NCI-H524 (cell line): ENCODE measurements around the gene ASIC3.
A peak's percentile ranks its signal among the peaks of the same experiment; 100 is the strongest.
"Not testable (repeated sequence)": the region's sequence is repeated elsewhere in the genome, so short reads cannot be mapped to it uniquely, and the experiment has no call there.

Source experiments
- DNase-seq, 2 experiments: peaks; one replicate each; lab custom pipeline; 2025; lab: John Stamatoyannopoulos, UW

ASIC3 gene

DNA sequence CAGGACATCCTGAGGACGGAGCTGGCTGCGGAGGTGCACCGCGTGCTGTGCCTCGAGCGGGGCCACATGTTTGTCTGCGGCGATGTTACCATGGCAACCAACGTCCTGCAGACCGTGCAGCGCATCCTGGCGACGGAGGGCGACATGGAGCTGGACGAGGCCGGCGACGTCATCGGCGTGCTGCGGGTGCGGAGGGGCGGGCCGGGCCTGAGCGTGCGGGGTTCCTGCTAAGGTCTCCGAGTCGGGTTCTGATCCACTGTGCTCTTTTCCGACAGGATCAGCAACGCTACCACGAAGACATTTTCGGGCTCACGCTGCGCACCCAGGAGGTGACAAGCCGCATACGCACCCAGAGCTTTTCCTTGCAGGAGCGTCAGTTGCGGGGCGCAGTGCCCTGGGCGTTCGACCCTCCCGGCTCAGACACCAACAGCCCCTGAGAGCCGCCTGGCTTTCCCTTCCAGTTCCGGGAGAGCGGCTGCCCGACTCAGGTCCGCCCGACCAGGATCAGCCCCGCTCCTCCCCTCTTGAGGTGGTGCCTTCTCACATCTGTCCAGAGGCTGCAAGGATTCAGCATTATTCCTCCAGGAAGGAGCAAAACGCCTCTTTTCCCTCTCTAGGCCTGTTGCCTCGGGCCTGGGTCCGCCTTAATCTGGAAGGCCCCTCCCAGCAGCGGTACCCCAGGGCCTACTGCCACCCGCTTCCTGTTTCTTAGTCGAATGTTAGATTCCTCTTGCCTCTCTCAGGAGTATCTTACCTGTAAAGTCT lies 34.4 kb upstream of the ASIC3 start:
- DNase-seq: peak in 1 of 2 experiments; percentile 29

DNA sequence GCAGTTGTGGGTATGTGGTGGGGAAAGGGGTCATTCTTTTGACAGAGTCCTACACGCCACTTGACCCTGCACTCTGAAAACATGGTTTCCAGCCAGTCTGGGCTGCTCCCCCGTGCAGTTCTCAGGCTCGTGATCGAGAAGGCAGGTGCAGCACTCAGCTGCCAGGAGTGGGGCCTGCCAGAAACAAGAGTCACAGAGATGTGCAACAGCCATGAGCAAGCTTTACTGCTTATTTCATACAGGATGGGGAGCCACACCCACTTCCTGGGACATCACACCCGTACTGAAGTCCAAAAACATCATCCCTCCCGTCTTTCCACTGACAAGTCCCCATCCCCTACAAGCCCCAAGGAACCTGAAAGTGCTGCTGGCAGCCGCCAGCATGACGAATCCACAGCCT lies 33.4 kb upstream of the ASIC3 start:
- DNase-seq: no peak

DNA sequence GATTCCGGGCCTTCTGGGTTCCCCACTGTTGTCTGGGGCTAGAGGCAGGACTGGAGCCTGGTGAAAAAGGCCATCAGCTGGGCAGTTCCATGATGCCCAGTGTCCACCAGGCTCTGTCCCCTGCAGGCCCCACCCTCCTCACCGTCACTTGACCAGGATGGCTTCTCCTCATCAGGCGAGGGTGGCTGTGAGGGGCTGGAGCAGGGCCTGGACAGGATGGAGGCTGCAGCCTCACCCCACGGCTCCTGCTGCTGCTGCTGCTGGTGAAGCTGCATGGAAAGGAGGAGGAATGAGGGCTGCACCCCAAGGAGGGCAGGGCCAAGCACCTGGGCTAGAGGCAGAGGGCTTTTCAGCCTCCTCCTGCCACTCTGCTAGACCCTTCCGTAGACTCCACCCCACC lies 32.4 kb upstream of the ASIC3 start:
- no peak for DNase-seq

DNA sequence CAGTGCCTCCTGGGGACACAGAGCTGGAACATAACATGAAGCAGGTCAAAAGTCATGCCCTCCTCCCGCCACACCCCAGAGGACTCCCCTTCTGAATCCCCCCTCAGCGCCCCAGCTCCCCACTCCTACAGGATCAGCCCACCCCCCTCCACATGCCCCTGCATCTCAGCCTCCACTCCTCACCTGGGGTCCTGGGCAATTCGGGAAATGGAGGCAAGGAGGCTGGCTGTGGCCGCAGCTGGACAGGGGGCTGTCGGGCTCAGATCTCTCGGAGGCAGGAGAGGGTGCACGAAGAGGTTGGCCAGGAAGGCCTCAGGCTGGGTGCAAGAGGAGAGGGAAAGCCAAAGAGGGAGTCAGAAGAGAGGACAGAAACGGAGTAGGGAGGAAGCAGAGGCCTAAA lies 31.8 kb upstream of the ASIC3 start:
- no peak for DNase-seq

DNA sequence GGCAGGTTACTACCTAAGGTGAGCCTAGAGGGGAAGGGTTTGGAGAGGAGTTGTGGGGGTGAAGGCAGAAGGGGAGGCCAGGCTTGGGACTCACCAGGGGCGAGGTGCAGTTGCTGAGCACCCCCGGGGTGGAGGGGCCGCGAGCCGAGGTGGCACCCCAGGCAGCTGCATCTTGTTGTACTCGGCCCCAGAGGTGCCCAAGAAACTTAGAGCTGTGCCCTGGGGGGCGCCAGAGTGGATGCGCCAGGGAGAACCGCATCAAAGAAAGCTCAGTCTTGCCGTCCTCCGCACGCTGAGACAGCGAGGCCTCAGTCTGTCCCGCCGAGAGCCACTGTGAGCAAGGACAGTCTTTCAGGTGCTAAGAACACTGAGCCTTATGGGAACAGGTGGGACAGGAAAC lies 31.4 kb upstream of the ASIC3 start:
- no peak for DNase-seq

DNA sequence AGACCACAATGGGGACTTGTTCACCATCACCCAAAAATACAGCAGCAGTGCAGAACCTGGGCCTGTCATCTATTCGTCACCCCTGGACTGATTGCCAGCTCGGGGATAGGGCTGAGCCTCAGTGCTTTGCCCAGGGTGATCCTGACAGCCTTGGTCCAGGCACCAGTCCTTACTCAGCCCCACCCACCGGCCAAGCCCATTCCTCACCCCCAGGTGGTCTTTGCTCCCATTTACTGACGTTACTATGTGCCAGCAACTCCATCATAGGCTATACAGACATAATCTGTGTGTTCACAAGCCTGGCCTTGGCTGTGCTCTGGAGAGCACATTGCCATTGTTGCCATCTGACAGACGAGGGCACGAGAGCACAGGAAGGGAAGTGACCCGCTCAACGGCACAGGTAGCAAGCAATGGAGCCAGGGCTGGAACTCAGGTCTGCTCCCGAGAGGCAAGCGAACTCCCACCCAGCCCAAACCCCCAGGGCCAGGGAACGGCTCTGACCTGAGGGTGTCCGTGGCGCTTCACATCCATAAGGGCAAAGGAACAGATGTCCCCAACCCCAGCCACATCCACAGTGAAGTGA lies 30.9 kb upstream of the ASIC3 start:
- peak in 1 of 2 experiments; percentile 40 for DNase-seq

DNA sequence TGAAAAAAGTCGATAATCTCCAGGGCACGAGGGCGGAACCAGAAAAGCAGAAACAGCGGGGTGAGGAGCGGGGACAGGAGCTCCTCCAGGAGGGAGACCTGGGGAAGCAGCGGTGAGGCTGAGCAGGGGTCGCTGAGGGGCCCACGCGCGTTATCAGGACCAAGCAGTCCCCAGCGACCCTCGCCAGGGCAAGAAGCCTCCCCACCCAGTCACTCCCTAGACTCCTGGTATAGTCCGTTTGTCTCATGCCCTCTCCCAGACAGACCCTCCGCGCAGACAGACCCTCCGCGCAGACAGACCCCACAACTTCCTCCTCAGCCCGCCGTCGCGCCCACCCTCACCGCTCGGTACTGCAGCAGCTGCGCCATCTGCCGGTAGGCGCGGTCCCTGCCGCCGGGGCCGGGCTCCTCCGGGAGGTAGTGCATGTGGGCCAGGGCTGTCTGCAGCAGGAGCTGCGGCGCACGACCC lies 30.3 kb upstream of the ASIC3 start:
- DNase-seq: peak; percentile 38 to 68

DNA sequence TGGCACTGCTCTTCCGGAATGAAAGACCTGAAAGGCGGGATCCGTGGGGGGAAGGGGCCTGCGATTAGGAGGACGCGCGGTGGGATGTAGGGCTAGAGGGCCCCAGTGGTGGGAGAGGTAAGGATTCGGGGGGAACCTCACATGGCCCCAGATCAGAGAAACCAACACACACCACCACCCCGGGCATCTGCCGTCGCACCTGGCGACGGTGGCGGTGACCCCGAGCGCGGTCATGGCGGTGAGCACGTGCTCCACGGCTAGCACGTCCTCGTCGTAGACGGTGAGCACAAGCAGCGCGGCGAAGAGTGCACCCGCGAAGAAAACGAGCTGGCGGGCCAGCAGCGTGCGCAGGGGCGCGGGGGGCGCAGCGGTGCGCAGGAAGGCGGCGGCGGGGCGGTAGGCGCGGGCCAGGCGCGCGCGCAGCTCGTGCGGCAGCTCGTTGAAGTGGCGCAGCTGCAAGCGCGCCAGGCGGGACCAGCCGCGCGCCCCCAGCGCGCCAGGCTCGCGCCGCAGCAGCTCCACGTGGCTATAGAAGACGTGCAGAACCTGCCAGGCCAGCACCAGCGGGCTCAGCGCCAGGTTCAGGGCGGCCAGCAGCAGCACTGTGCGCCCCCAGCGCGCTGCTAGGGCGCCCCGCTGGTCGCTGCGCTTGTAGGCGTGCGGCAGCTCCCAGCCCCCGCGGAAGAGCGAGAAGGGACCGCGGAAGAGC lies 29.8 kb upstream of the ASIC3 start:
- DNase-seq: peak in 1 of 2 experiments; percentile 54

DNA sequence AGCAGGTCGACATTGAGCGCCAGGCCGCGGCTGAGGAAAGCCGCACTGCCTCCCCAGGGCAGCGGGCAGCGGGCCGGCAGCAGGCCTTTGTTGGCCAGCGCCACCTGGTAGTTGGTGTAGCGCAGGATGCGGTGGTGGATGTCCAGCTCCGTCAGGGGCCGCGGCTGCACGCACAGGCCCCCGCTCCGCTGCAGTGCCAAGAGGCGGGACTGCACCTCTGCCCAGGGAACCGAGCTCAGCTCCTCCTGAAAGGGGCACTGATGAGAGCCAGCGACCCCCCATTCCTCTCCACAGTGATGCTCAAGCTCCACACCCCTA lies 29.2 kb upstream of the ASIC3 start:
- no peak for DNase-seq

DNA sequence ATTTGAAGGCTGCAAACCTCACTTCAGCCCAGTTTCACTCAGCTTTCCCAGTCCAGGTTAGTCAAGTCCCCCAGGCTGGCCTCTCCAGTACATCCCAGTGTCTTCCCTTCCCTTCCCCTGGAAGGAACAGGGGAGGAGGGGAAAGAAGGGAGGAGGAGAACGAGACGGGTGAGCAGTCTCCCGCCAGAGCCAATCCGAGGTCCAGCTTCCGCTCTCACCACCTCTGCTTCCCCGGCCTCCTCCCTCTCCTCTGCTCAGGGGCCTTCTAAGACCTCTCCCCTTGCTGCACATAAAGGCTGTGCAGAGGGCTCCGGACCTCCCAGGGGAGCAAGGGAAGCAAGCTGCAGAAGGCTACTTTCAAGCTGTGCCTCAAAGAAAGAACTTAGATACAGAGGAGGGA lies 28.1 kb upstream of the ASIC3 start:
- no peak for DNase-seq

DNA sequence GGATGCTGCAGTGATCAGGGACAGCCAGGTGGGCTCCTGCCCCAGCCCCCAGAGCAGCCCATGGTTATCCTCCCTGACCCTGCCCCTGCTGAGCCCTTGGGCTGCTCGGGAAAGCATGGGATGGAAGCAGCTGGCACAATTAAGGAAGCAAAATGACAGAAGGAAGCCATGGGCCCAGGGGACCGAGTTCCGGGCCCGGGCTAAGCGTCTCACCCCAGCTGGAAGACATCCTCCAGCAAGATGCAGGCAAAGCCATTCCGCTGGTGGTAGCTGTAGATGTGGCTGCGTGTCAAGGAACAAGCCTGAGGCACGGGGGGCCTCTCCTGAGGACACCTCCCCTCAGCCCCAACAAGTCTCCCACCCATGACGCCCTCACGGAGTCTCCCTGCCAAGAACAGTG lies 25.1 kb upstream of the ASIC3 start:
- peak in 1 of 2 experiments; percentile 38 for DNase-seq

DNA sequence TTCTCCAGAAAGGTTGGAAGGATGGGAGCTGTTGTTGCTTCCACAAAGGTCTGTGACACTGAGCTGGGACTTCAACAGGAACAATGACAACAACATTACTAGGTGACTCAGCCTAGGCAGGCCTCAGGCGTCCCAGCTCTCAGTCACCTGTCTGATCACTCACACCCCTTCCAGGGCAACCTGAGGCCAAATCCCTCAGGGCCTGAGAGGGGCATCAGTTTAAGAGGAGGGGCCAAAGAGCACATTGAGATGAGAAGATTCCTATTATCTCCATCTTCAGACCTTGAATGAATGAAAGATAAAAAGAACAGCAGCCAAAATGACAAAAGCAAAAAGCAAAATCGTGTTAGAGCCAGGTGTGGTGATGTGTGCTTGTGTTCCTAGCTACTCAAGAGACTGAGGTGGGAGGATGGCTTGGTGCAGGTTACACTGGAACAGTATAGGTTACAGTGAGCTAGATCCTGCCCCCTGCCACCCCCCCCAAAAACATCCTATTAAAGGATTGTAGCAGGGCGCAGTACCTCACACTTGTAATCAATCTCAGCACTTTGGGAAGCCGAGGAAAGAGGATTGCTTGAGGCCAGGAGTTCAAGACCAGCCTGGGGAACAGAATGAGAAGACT lies 23.8 kb upstream of the ASIC3 start, which contains the start of gene ATG9B:
ATG9B (minus strand) TSS at position 60 of the 622 bp plus-strand sequence. CDS start 71 bp downstream, outside the sequence.
- DNase-seq: no peak

DNA sequence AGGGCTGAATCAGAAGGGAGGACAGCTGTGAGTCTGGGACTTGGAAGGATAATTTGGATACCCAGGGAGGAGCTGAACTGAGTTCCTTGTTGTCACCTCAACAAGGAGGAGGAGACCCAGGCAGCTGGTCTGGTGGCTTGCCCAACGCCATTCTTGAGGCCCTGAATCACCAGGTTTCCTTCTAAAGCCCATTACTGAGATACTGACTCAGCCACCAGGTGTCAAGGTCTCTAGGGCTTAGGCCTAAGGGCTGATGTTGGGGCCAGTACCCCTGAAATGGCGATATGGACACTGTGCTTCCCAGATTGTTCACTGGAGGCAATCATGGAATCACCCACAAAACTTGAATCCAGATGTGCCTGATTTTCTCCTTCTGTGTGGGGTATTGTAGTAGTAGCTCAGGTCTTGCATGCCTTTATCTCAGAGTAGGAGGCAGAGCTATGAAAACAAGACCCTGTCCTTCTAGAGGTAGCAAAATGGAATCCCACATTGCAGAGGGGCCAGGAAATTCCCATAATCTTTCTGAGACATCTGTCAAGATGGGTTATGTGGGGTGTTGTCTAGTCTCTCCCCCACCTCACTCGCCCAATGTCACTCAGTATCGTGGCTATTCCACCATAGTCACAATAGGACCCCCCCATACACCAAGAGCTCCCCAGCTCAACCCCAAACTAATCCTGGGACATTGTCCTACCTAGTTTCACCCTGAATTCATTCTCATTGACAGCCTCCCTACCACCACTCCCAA lies 22.2 kb upstream of the ASIC3 start:
- DNase-seq: no peak

DNA sequence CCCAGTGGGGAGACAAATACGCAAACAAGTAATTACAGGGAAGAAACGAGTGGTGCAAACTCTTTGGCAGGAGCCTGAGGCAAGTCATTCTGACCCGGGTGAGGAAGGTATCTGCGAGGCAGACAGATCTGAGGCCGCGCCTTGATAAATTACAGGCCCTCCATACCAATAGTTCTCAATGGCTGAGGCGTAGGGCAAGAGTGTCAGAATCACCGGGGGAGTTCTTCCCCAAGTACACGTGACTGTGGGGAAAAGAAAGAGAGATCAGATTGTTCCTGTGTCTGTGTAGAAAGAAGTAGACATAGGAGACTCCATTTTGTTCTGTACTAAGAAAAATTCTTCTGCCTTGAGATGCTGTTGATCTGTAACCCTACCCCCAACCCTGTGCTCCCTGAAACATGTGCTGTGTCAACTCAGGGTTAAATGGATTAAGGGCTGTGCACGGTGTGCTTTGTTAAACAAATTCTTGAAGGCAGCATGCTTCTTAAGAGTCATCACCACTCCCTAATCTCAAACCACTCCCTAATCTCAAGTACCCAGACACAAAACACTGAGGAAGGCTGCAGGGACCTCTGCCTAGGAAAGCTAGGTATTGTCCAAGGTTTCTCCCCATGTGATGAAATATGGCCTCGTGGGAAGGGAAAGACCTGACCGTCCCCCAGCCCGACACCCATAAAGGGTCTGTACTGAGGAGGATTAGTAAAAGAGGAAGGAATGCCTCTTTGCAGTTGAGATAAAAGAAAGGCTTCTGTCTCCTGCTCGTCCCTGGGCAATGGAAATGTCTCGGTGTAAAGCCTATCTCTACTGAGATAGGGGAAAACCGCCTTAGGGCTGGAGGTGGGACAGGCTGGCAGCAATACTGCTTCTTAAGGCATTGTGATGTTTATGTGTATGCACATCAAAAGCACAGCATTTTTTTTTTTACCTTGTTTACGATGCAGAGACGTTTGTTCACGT lies 21.3 kb upstream of the ASIC3 start:
- peak in 1 of 2 experiments; percentile 54 for DNase-seq

DNA sequence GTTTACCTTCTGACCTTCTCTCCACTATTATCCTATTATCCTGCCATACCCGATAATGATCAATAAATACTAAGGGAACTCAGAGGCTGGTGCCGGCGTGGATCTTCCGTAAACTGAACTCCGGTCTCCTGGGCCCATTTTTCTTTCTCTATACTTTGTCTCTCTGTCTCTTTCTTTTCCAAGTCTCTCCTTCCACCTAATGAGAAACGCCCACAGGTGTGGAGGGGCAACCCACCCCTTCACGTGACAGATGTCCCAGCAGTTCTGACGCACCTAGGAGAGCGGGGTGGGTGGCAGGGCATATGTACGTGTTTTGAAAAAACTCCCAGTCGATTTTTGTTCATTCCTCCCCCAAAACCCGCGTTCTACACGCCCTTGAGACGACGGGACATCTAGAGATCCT lies 20.6 kb upstream of the ASIC3 start:
- not testable (repeated sequence) for DNase-seq

DNA sequence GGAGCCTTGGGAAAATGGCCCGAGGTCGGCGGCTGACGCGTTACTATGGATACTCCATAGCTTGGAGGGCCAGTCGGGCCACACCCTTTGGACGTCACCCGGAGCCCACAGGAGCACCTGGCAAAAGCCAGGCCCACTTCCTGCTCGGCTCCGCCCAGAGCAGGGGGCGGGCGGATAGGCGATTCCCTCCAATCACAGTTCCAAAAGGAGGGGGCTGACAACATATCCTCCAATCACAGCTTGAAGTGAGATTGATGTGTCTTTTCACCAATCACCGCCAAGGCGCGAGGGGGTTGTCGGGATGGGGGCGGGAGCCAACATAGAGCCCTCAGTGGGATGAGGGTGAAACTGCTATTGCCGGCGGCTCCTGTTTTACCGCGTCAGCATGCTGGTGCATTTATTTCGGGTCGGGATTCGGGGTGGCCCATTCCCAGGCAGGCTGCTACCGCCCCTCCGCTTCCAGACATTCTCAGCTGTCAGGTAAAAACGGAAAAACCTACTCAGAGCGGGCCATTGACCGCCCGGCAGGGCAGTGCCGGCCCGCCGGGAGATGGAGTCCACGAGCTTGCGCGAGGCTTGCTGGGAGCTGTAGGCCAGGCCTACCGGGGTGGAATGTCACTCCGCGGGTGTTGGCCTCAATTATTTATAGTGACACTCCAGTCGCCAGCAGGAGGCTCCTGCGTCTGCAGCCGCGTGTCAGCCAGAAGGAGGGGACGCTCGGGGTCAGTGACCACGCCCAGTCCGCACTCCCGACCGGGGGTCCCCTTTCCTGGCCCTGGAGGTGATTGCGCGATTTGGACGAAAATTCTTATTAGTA lies 20.0 kb upstream of the ASIC3 start, which contains the start of gene ABCB8:
ABCB8 (plus strand) TSS at position 320 of the 817 bp plus-strand sequence; CDS start at position 386, 66 bp downstream.
- peak; percentile 98 to 99 for DNase-seq

DNA sequence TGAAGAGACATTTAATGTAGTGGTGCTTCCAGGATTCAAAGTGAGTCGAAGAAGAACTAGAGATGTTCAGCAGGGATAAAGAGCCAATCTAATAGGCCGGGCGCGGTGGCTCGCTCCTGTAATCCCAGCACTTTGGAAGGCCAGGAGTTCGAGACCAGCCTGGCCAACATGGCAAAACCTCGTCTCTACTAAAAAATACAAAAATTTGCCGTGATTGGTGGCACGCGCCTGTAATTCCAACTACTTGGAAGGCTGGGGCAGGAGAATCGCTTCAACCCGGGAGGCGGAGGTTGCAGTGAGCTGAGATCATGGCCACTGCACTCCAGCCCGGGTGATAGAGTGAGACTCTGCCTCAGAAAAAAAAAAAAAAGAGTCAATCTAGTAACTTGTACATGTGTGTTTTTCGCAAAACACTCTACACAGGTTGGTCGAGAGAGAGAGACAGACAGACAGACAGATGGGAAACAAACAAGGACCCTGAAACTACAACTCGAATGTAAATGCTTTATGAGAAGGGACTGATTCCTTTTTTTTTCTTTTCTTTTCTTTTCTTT lies 19.3 kb upstream of the ASIC3 start:
- DNase-seq: no peak

DNA sequence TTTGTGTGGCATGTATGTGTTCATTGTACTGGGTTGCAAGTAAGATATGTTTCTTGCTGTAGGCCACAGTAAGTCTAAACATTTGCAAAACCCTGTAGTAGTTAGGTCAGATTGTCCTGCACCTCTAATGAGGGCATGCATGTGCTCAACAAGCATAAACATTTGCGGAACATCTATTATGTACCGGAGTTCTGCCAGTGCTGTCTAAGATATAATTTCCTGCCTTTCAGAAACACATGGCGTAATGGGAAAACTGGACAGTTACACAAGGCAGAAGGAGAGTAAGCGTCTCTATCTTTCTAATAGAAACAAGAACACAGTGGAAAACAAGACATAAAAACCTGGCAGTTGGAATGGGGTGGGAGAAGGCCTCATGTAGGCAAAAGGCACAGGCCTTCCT lies 17.3 kb upstream of the ASIC3 start:
- no peak for DNase-seq
